Gastroesophageal sphincter (tissue), 3 donors: ENCODE results near the gene GRK1.

Experiments used
- CTCF ChIP-seq, 4 experiments: fragments of 200-600 bp in 2 of 4; fragments of 450-650 bp in 2 of 4; sonication (generic) in 1 of 4; IDR thresholded peaks; one replicate each; pipeline ENCODE4 v1.5.1; 2017 to 2019; ENCODE audit warnings: antibody characterized with exemption in 4 of 4, mild to moderate bottlenecking in 2 of 4, moderate library complexity in 2 of 4
- POLR2A ChIP-seq, 2 donors: fragments of 450-650 bp; IDR thresholded peaks; one replicate each; pipeline ENCODE4 v1.6.1; 2017; ENCODE audit warnings: antibody characterized with exemption in 2 of 2, mild to moderate bottlenecking in 2 of 2, moderate library complexity in 1 of 2

DNA sequence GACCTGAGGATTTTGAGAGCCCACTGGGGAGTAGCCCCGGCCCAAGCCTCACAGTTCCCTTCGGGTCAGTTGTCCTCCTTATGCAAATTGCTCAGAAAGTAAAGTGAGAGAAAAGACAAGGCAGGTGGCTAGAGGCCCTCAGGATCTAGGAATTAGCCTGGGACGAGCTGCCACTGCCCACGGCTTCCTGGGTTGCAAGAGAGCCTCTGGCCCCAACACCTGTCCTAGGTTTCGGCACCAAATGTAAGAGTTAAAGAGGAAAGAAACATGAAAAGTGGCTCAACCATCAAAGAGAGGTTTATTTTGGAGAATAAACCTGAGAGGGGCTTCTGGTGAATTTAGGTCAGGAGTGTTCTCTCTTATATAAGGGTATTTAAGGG lies 117.6 kb downstream of the GRK1 start:
- TF ChIP-seq CTCF (IDR thresholded peaks at IDR 0.05) (no peak), POLR2A (IDR thresholded peaks at IDR 0.05) (no peak)
